GM18505 (cell line): ENCODE data around the gene UNC119B.
"Not testable (repeated sequence)": the region's sequence is repeated elsewhere in the genome, so short reads cannot be mapped to it uniquely, and the experiment has no call there.

Source experiments
- ATAC-seq: cut with Tn5 transposase; IDR thresholded peaks from one replicate; pipeline ENCODE4 v1.9.1; 2021; ENCODE audit not compliant: unreplicated experiment
- POLR2A ChIP-seq: IDR thresholded peaks from 4 replicates; pipeline ENCODE4 v1.6.1; 2011; ENCODE audit warnings: borderline replicate concordance; ENCODE audit not compliant: insufficient read depth, insufficient read length; ENCODE audit errors: extremely low read depth

The UNC119B gene

DNA sequence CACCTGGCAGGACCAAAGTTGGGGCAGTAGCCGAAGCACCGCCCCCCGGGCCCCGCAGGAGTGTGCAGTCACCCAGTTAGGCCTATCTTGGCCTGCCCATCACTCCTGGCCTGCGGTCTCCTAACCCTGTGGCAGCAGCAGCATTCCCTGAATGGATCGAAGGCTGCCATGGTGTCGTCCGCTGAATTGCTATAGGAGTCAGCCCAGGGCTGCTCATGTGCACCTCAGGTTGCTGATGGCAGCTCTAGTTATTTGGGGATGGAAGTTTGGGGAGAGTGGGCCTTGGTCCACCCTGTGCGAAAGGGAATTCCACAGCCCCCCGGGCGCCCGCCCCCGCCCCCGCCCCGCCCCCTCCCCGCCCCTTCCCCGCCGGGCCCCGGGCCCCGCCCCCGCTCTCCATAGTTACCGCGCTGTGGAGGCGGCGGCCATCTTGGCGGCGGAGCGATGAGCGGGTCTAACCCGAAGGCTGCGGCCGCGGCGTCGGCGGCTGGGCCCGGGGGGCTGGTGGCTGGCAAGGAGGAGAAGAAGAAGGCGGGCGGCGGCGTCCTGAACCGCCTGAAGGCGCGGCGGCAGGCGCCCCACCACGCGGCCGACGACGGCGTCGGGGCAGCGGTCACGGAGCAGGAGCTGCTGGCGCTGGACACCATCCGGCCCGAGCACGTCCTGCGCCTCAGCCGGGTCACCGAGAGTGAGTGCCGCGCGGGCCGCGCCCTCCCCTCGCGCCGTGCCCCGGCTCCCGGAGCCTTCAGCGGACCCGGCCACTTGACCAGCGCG lies at the start of gene UNC119B:
UNC119B (plus strand) TSS at position 428 of the 774 bp plus-strand sequence; CDS start at position 445, 17 bp downstream.
- TF ChIP-seq POLR2A: peak; percentile 39
- peak; percentile 59 for ATAC-seq

GRCh38 chr12:120661432-120661831 lies 48.8 kb upstream of the UNC119B start:
- no peak for ATAC-seq
- no peak for TF ChIP-seq POLR2A

DNA sequence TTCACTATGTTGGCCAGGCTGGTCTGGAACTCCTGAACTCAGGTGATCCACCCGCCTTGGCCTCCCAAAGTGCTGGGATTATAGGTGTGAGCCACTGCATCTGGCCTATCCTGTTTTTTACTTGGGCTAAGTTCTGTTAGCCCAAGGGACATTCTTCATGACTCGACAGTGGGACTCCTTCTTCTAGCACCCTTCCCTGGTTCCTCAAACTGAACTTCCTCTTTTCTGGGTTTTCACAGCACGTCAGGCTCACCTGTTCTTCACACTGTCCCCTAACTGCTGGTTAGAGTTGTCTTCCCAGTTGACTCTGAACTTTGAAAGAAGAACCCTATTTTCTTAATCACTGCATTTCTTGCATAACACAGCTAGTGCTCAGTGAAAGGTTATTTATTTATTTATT lies 47.4 kb upstream of the UNC119B start:
- ATAC-seq: peak; percentile 66
- TF ChIP-seq POLR2A: no peak

GRCh38 chr12:120663741-120664140 lies 46.5 kb upstream of the UNC119B start:
- ATAC-seq: no peak
- no peak for TF ChIP-seq POLR2A

- TF ChIP-seq POLR2A: no peak
- no peak for ATAC-seq
Measured at GRCh38 chr12:120666571-120667390, 43.5 kb upstream of the UNC119B start.

GRCh38 chr12:120668091-120668867 lies 42.0 kb upstream of the UNC119B start:
- ATAC-seq: no peak
- no peak for TF ChIP-seq POLR2A

DNA sequence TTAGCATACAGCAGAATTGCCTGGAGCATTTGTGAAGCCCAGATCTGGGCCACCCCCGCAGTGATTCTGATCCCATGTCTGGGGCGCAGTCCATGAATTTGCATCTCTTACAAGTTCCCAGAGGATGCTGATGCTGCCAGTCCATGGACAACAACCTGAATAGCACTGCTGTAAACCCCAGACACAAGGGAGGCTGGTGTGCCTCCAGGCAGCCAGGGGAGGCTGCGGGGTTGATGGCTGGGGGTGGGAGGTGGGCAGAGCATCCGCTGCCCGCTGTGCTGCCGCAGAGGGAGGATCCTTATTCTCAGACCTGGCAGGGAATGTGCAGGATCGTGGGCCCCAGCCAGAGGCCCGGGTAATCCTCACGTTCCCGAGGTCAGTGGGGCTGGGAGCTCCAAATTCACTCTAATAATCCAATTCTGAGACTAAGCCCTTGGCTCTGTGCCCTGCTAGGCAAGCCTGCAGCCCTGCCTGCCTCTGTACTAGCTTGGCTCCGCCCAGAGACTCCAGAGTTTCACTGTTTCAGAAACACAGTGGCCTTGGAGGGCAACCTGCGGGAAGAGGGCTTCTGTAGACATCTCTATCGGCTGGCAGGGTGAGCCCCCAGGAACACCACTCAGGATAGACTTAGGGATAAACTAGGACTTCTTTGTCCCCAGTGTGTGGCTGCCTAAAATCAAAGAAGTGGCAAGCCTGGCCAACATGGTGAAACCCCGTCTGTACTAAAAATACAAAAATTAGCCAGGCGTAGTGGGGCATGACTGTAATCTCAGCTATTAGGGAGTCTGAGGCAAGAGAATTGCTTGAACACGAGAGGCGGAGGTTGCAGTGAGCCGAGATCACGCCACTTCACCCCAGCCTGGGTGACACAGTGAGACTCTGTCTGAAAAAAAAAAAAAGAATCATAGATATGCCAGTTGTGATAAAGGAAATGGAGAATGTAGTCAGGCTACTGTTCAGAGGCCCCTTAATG lies 41.1 kb upstream of the UNC119B start:
- no peak for TF ChIP-seq POLR2A
- no peak for ATAC-seq

- not testable (repeated sequence) for ATAC-seq
Measured at GRCh38 chr12:120670237-120670636, 40.0 kb upstream of the UNC119B start.

DNA sequence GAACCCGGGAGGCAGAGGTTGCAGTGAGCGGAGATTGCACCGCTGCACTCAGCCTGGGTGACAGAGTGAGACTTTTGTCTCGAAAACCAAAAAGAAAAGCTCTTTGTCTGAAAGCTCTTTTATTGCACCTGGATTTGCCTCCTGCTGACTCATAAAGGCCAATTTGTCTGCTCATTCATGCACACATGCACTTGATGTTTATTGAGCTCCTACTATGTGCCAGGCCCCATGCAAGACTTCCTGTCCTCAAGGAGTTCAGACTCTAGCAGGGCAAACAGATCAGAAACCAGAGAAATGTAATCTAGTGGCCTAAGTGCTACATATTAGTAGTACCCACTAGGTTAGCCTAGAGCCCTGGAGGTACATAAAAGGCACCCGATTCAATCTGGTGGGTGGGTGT lies 39.6 kb upstream of the UNC119B start:
- ATAC-seq: no peak

DNA sequence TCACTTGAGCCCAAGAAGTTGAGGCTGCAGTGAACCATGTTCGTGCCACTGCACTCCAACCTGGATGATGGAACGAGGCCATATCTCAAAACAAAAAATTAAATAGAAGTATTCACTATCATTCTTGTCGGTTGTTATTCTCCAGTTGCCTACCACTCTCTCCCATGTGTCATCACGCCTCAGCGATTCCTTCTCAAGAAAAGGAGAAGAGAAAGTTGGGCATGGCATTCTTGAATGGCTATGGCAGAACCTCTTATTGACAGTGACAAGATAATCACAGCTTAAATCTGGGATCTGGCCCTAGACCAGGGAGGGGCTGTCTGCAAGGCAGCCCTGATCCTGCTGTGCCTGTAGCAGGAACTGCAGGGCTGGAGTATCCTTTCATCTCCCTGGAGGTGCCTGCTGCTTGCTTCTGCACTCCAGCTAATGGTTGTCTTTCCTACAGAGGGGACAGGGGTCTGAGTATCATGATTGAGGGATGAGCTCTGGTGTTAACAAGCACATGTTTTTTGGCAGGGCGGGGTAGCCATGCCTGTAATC lies 36.1 kb upstream of the UNC119B start:
- no peak for TF ChIP-seq POLR2A
- ATAC-seq: no peak

More for the DNA sequence above, 39.6 kb upstream of the UNC119B start:
- TF ChIP-seq POLR2A: no peak

DNA sequence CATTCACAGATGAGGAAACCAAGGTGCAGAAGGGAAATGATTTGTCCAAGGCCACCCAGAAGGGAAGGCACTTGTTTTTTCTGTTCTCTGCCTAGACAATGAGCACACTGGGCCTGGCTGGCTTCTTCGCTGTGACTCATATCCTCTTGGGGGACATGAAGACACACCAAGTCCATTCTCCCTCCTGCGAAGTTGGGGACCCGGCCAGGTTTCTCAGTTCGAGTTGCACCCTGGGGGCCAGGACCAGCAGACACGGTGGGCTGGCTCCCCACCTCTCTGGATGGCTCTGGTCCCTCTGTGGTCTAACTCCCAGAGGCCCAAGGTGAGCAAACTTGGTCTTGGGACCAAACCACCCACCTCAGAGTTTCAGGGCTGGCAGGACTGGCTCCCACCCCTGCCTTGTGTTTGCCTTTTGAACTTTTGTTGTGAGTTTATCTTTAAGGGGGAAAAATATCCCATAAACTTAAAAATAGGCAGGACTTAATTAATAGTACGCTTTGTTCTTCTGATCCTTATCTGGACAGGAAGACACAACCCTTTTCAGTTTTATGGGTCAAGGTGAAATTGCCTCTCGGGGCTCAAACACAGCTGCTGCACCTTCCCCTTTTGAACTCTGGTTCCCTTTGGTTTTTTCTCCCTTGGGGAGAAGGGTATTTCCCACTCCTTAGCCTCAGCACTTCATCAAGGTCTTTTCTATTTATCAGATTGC lies 32.3 kb upstream of the UNC119B start:
- ATAC-seq: peak; percentile 50
- TF ChIP-seq POLR2A: peak; percentile 34
